Keratinocyte (primary cell): Measurements from ENCODE around the gene PPA2. TPM values are rescaled to one million over a fixed set of nuclear protein-coding genes. Genes with fewer than 3 reads are reported as not detected.

Experiments
- DNase-seq: peaks from one replicate; pipeline ENCODE4 v3.0.0-alpha.2; 2011; ENCODE audit warnings: low read depth, missing footprints, low spot score
- FAIRE-seq: peaks from 2 replicates; lab custom pipeline; 2011; peaks lifted over from hg19 to GRCh38; lab: Jason Lieb, UNC
- H2AFZ ChIP-seq: 2 replicates; pipeline ENCODE4 v1.6.0; 2012; ENCODE audit warnings: low read length, control low read depth, inconsistent platforms; ENCODE audit not compliant: control insufficient read depth
- H3K27ac ChIP-seq: 2 replicates; pipeline ENCODE4 v1.5.1; 2011; ENCODE audit warnings: low read length; ENCODE audit not compliant: control insufficient read depth, insufficient read depth
- H3K27me3 ChIP-seq: 3 replicates; pipeline ENCODE4 v1.6.0; 2011; ENCODE audit warnings: low read length; ENCODE audit not compliant: control insufficient read depth, insufficient read depth; ENCODE audit errors: extremely low read depth
- H3K36me3 ChIP-seq, 2 experiments: 2 replicates in 1 of 2; 3 replicates in 1 of 2; pipeline ENCODE4 v1.5.1; 2011; ENCODE audit warnings: low read length in 2 of 2, mild to moderate bottlenecking in 1 of 2; ENCODE audit not compliant: control insufficient read depth in 2 of 2, insufficient read depth in 2 of 2; ENCODE audit errors: extremely low read depth in 1 of 2
- H3K4me1 ChIP-seq: 3 replicates; pipeline ENCODE4 v1.5.1; 2011; ENCODE audit warnings: low read length; ENCODE audit not compliant: control insufficient read depth, insufficient read depth; ENCODE audit errors: extremely low read depth
- H3K4me2 ChIP-seq: 3 replicates; pipeline ENCODE4 v1.6.0; 2011; ENCODE audit warnings: low read depth, low read length; ENCODE audit not compliant: control insufficient read depth, insufficient read depth; ENCODE audit errors: extremely low read depth
- H3K4me3 ChIP-seq, 3 experiments: fragments of 200-600 bp in 1 of 3; sonication (generic) in 1 of 3; 2 replicates in 2 of 3; 3 replicates in 1 of 3; pipeline ENCODE4 v1.5.1; 2011 to 2016; ENCODE audit warnings: low read length in 3 of 3, mild to moderate bottlenecking in 3 of 3, control low read depth in 2 of 3, inconsistent platforms in 1 of 3, low read depth in 1 of 3, mixed read lengths in 1 of 3, mixed run types in 1 of 3, moderate library complexity in 1 of 3; ENCODE audit not compliant: control insufficient read depth in 2 of 3, insufficient read depth in 2 of 3; ENCODE audit errors: extremely low read depth in 1 of 3
- H3K79me2 ChIP-seq: 2 replicates; pipeline ENCODE4 v1.6.0; 2012; ENCODE audit warnings: low read length; ENCODE audit not compliant: control insufficient read depth, insufficient read depth
- H3K9ac ChIP-seq: 3 replicates; pipeline ENCODE4 v1.6.0; 2011; ENCODE audit warnings: low read length; ENCODE audit not compliant: control insufficient read depth, insufficient read depth; ENCODE audit errors: extremely low read depth
- H3K9me1 ChIP-seq: 3 replicates; pipeline ENCODE4 v1.6.0; 2011; ENCODE audit warnings: low read length; ENCODE audit not compliant: control insufficient read depth, insufficient read depth; ENCODE audit errors: extremely low read depth
- H3K9me3 ChIP-seq: 2 replicates; pipeline ENCODE4 v1.5.1; 2012; ENCODE audit warnings: low read depth, low read length; ENCODE audit not compliant: control insufficient read depth
- H4K20me1 ChIP-seq: 3 replicates; pipeline ENCODE4 v1.6.0; 2011; ENCODE audit warnings: low read length; ENCODE audit not compliant: control insufficient read depth, insufficient read depth; ENCODE audit errors: extremely low read depth
- EZH2 ChIP-seq: IDR thresholded peaks from one replicate; pipeline ENCODE4 v1.6.1; 2012; ENCODE audit warnings: inconsistent platforms, mild to moderate bottlenecking, low read length, moderate library complexity
- dilution Hi-C: fragments of 300-500 bp; cut with MboI; formaldehyde crosslinking; loops from one replicate; pipeline ENCODE4 v1.7.0; 2020; ENCODE audit warnings: low sequenced_read_pairs; ENCODE audit not compliant: extremely low pct_ligation_motif_present
- polyA plus RNA-seq, 5 experiments: library from polyadenylated mRNA; depleted of rRNA in 3 of 5; stranded (reverse) in 3 of 5; stranded (forward) in 1 of 5; unstranded in 1 of 5; fragments of >200 nt; gene quantifications; 1 replicate in 1 of 5; 2 replicates in 3 of 5; 3 replicates in 1 of 5; pipeline versions ENCODE4 v1.2.1 to v1.2.3, GENCODE V29; 2011 to 2012; ENCODE audit warnings: missing spikeins in 2 of 5, low read depth in 1 of 5, low replicate concordance in 1 of 5
- small RNA-seq, 3 experiments: library from RNA; depleted of rRNA; stranded (forward); fragments of <200 nt; gene quantifications; one replicate each; pipeline ENCODE3, GENCODE V24; 2012; ENCODE audit warnings: low read depth in 3 of 3, low replicate concordance in 1 of 3; ENCODE audit not compliant: insufficient read length in 3 of 3
- TF ChIP-seq, protein P1 (sequence below), 3 experiments: IDR thresholded peaks in 1 of 3; conservative IDR thresholded peaks in 1 of 3; optimal IDR thresholded peaks in 1 of 3; 2 replicates in 2 of 3; 3 replicates in 1 of 3; pipeline versions ENCODE3 to v1.5.1; 2011; ENCODE audit warnings: low read length in 3 of 3, mild to moderate bottlenecking in 3 of 3, moderate library complexity in 2 of 3, control low read depth in 1 of 3, inconsistent platforms in 1 of 3; ENCODE audit not compliant: insufficient read depth in 2 of 3; ENCODE audit errors: extremely low read depth in 1 of 3

Gene PPA2
- polyA plus RNA-seq, 1 donor (not counting 4 experiments of a cell fraction or from before 2014, with no cell fraction given) = 174 TPM

DNA sequence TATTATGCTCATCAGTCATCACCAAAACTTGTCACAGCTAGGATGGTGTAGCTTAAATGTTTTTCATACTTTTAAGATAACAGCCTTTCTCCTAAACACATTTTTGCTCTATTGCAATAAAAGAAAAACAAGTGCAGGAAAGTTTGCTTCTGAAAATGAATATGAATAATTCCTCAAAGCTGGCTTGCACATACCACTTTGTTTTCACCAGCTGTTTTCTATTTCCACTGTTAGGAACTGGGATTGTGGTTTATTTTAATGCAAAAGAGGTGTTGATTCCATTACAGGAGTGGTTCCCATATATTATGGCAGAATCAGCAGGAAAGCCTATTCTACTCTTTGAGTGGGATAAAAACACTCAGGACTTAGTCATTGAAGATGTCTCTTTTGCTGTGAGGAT, 145.9 kb downstream of the PPA2 start:
- Histone ChIP-seq H3K79me2 (no peaks in the 10 kb centered on the region), H3K9me1 (no peaks in the 10 kb centered on the region), H3K27me3 (no peaks in the 10 kb centered on the region), H2AFZ (no peak overlapping the region), H3K4me2 (no peak overlapping the region), H4K20me1 (no peaks in the 10 kb centered on the region), H3K4me3 (no peak overlapping the region), H3K4me1 (no peaks in the 10 kb centered on the region), H3K36me3 (no peaks in the 10 kb centered on the region), H3K9me3 (no peaks in the 10 kb centered on the region), H3K27ac (no peak overlapping the region), H3K9ac (no peak overlapping the region)
- FAIRE-seq = no peak
- no peak for DNase-seq
- dilution Hi-C loops = no loop called here
- TF ChIP-seq, protein P1, sequence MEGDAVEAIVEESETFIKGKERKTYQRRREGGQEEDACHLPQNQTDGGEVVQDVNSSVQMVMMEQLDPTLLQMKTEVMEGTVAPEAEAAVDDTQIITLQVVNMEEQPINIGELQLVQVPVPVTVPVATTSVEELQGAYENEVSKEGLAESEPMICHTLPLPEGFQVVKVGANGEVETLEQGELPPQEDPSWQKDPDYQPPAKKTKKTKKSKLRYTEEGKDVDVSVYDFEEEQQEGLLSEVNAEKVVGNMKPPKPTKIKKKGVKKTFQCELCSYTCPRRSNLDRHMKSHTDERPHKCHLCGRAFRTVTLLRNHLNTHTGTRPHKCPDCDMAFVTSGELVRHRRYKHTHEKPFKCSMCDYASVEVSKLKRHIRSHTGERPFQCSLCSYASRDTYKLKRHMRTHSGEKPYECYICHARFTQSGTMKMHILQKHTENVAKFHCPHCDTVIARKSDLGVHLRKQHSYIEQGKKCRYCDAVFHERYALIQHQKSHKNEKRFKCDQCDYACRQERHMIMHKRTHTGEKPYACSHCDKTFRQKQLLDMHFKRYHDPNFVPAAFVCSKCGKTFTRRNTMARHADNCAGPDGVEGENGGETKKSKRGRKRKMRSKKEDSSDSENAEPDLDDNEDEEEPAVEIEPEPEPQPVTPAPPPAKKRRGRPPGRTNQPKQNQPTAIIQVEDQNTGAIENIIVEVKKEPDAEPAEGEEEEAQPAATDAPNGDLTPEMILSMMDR (optimal IDR thresholded peaks at IDR 0.05 in 1 of 3, IDR thresholded peaks at IDR 0.05 in 1 of 3, conservative IDR thresholded peaks at IDR 0.05 in 1 of 3; ENCODE audit: extremely low read depth in 1 of 3, insufficient read depth in 2 of 3, low read length in 3 of 3) = no peak
- no peak for TF ChIP-seq EZH2

DNA sequence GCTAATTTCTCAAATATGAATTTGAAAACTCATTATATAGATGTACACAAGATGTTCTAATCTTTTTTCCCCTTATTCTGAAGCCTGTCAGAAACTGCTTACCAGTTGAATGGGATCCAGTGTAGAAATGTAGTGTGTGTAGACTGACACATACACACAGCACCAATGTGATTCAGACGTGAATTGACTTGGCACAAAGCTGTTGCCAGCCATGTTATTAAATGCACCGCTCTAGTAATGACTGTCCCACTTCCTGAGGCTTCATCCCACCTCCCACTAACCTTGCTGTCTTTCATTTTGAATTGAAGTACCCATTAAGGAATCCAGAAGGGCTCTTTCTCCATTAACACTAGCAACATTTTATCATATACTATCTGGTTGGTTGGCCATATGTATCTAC, 146.6 kb downstream of the PPA2 start:
- no peak overlapping the region for H2AFZ ChIP-seq
- dilution Hi-C loops = no loop called here

More for the DNA sequence above, 146.6 kb downstream of the PPA2 start:
- Histone ChIP-seq H3K9me3 (no peaks in the 10 kb centered on the region), H3K36me3 (no peaks in the 10 kb centered on the region), H4K20me1 (no peaks in the 10 kb centered on the region), H3K9ac (no peak overlapping the region), H3K79me2 (no peaks in the 10 kb centered on the region), H3K4me3 (no peak overlapping the region), H3K27ac (no peak overlapping the region), H3K27me3 (no peaks in the 10 kb centered on the region), H3K4me1 (no peaks in the 10 kb centered on the region), H3K4me2 (no peak overlapping the region), H3K9me1 (no peaks in the 10 kb centered on the region)
- TF ChIP-seq, protein P1 (optimal IDR thresholded peaks at IDR 0.05 in 1 of 3, IDR thresholded peaks at IDR 0.05 in 1 of 3, conservative IDR thresholded peaks at IDR 0.05 in 1 of 3; ENCODE audit: extremely low read depth in 1 of 3, insufficient read depth in 2 of 3, low read length in 3 of 3) = no peak
- TF ChIP-seq EZH2 = no peak
- FAIRE-seq (no peak), DNase-seq (no peak)

Small RNA genes within 50 kb of the gene (small RNA-seq; reads per million reads assigned to genes)
- gene RNU6-553P = 0 to 1.0 (median 0.07) reads per million in 3 experiments

Other genes with a start within 250 kb of the PPA2 start
- 0.01 to 0.09 TPM in 2 of 3 replicates, not detected in the other for gene ARHGEF38, start 78.6 kb upstream of the PPA2 start, polyA plus RNA-seq
- 37.1 to 39.8 TPM (median 38.3 TPM) in 3 replicates for gene INTS12, start 234.6 kb upstream of the PPA2 start, polyA plus RNA-seq
- 13.8 to 23.2 TPM (median 16.8 TPM) in 3 replicates for gene GSTCD, start 234.7 kb upstream of the PPA2 start, polyA plus RNA-seq